Heart left ventricle (tissue), 13 donors: ENCODE measurements around the gene EPN2.

Source experiments
- CTCF ChIP-seq, 12 donors: fragments of 200-600 bp; sonication (generic) in 4 of 12; IDR thresholded peaks; one replicate each; pipeline versions ENCODE4 v1.5.0 to v1.8.0; 2018 to 2022; ENCODE audit warnings: antibody characterized with exemption in 12 of 12, mild to moderate bottlenecking in 5 of 12
- POLR2A ChIP-seq, 2 donors: fragments of 450-650 bp; IDR thresholded peaks; one replicate each; pipeline ENCODE4 v1.6.1; 2017; ENCODE audit warnings: antibody characterized with exemption in 2 of 2, mild to moderate bottlenecking in 2 of 2, moderate library complexity in 2 of 2
- donor health status: ischemic (EF 13 %, LVEDD 7.1; RV severe dilation, severe dysfunction).
- donor health status: DM: no; HTN: yes; CAD: no.
- donor health status: DM: no; HTN: no; CAD: no.
- donor health status: ischemic (EF 25% LVEDD 6.9; RV normal size, moderate dysfunction).
- donor health status: ischemic (EF 25% LVEDD 5.7; RV mildly dilated, moderate dysfunction).
- donor health status: ischemic (EF 35%, LVEDD 5.7; RV mildly dilated, moderate dysfunction).
- donor health status: nonischemic (EF 11% LVEDD 7.7; RV severe dilation, severe dysfunction).
- donor health status: DM: yes; HTN: yes; CAD: no.
- donor health status: PGD.
- donor health status: ischemic (EF 29% LVEDD 5.4; RV normal size, mild dysfunction).
- donor health status: nonischemic (EF 23%, LVEDD 6.1; RV moderate dilation, normal function).

DNA sequence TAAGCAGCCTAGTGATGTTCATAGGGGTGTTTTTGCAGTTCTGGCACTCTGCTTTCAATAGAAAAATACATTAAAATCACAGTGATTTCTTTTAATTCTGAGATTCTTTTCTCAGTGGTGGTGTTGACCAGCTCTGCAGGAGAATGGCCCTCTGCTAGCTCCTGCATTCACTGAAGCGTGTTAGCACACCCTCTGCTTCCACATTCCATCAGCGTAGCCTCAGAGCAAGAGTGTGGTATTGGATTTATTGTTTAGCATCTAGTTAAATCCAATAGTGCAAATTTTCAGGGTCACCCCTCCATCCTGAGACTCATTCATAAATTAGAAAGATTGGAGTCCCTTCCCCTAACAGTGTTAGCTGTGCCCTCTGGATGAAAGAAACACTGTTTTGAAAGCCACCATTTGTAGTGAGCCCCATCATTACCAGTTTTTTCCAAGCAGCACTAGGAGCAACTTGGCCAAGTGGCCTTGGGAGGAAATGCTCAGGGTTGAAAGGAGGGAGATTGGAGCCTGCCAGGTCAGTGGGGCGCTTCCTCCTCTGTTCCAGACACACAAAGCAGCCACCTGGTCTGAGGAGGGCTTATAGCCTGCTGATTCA lies 79.7 kb downstream of the EPN2 start:
- no peak for TF ChIP-seq CTCF (IDR thresholded peaks at IDR 0.05)
- no peak for TF ChIP-seq POLR2A (IDR thresholded peaks at IDR 0.05)
